ENCODE results near the gene NIPSNAP2.
"Not testable (repeated sequence)": the region's sequence is repeated elsewhere in the genome, so short reads cannot be mapped to it uniquely, and the experiment has no call there.

- not testable (repeated sequence) for TF ChIP-seq EZH2 (IDR thresholded peaks at IDR 0.05; ENCODE audit: insufficient read depth, poor library complexity, severe bottlenecking); EZH2phosphoT487 (IDR thresholded peaks at IDR 0.05; ENCODE audit: insufficient read depth, low read depth)
Observed at GRCh38 chr7:56047446-56048116, 83.2 kb downstream of the NIPSNAP2 start.

Data from GM23248 (cell line).